HT1080 (cell line): ENCODE results near the gene SH3RF3. TPM values are rescaled to one million over a fixed set of nuclear protein-coding genes. Genes with fewer than 3 reads are reported as not detected.
A peak's percentile ranks its signal among the peaks of the same experiment; 100 is the strongest.
"Not testable (repeated sequence)": the region's sequence is repeated elsewhere in the genome, so short reads cannot be mapped to it uniquely, and the experiment has no call there.

Experiments used
- DNase-seq: peaks from one replicate; pipeline ENCODE4 v3.0.0-alpha.2; 2015; ENCODE audit warnings: low read depth
- total RNA-seq: library from RNA; depleted of rRNA; stranded (reverse); fragments of >200 nt; shearing (Covaris generic); gene quantifications from 2 replicates; pipeline ENCODE4 v1.2.3, GENCODE V29; 2014

Gene SH3RF3
- total RNA-seq, 1 experiment from 2014 or later, result 5.0 TPM

- DNase-seq, result no peak
Measured at GRCh38 chr2:109117780-109118179, 11.2 kb upstream of the SH3RF3 start.

- no peak for DNase-seq
Measured at GRCh38 chr2:109118321-109118720, 10.7 kb upstream of the SH3RF3 start.

GRCh38 chr2:109120166-109120565, 8.8 kb upstream of the SH3RF3 start:
- no peak for DNase-seq

GRCh38 chr2:109120686-109121085, 8.3 kb upstream of the SH3RF3 start:
- not testable (repeated sequence) for DNase-seq

GRCh38 chr2:109123586-109124201, 5.3 kb upstream of the SH3RF3 start:
- DNase-seq, result no peak

GRCh38 chr2:109124982-109125592, 3.9 kb upstream of the SH3RF3 start:
- DNase-seq, result peak; percentile 67

- peak; percentile 89 for DNase-seq
Measured at GRCh38 chr2:109125593-109126500, 3.2 kb upstream of the SH3RF3 start.

GRCh38 chr2:109126501-109126860, 2.5 kb upstream of the SH3RF3 start:
- DNase-seq, result peak; percentile 87

- DNase-seq, result no peak
Measured at GRCh38 chr2:109127556-109127955, 1.4 kb upstream of the SH3RF3 start.

GRCh38 chr2:109128048-109128615, 873 bp upstream of the SH3RF3 start:
- peak; percentile 92 for DNase-seq

- DNase-seq, result peak; percentile 21
Measured at GRCh38 chr2:109129356-109129920, 433 bp downstream of the SH3RF3 start.

- peak; percentile 27 for DNase-seq
Measured at GRCh38 chr2:109129921-109130722, 1.1 kb downstream of the SH3RF3 start.

GRCh38 chr2:109130723-109130995, 1.7 kb downstream of the SH3RF3 start:
- no peak for DNase-seq

- no peak for DNase-seq
Measured at GRCh38 chr2:109131777-109132176, 2.8 kb downstream of the SH3RF3 start.

GRCh38 chr2:109132626-109133025, 3.6 kb downstream of the SH3RF3 start:
- DNase-seq, result no peak

- DNase-seq, result no peak
Measured at GRCh38 chr2:109133746-109134145, 4.7 kb downstream of the SH3RF3 start.

- DNase-seq, result no peak
Measured at GRCh38 chr2:109134741-109135358, 5.8 kb downstream of the SH3RF3 start.

- DNase-seq, result no peak
Measured at GRCh38 chr2:109135359-109136197, 6.6 kb downstream of the SH3RF3 start.

GRCh38 chr2:109136542-109136941, 7.5 kb downstream of the SH3RF3 start:
- DNase-seq, result no peak

GRCh38 chr2:109137616-109138015, 8.6 kb downstream of the SH3RF3 start:
- no peak for DNase-seq
